OCI-LY3 (cell line): ENCODE results near the gene PDZD7.

Experiments used
- H2AFZ ChIP-seq: fragments of 200-600, 300-600 bp; shearing (Covaris generic); 2 replicates; pipeline ENCODE4 v1.6.0; 2014; ENCODE audit warnings: antibody characterized with exemption, low read depth, low read length
- H3K27ac ChIP-seq: fragments of 200-600, 300-600 bp; sonication (generic); 2 replicates; pipeline ENCODE4 v1.5.1; 2014; ENCODE audit warnings: mild to moderate bottlenecking, low read length, moderate library complexity, mixed read lengths
- H3K27me3 ChIP-seq: fragments of 200-600, 300-600 bp; sonication (generic); 2 replicates; pipeline ENCODE4 v1.6.1; 2014; ENCODE audit warnings: low read depth, low read length, mixed read lengths
- H3K36me3 ChIP-seq: fragments of 200-600, 300-600 bp; sonication (generic); replicated peaks from 2 replicates; pipeline ENCODE3; 2014; ENCODE audit warnings: low read depth, low read length, mixed read lengths
- H3K4me1 ChIP-seq: fragments of 300-600, 200-600 bp; sonication (generic); 2 replicates; pipeline ENCODE4 v1.6.1; 2014; ENCODE audit warnings: low read length, mixed read lengths
- H3K4me2 ChIP-seq: fragments of 200-600, 300-600 bp; sonication (generic); 2 replicates; pipeline ENCODE4 v1.6.1; 2014; ENCODE audit warnings: low read length, mixed read lengths
- H3K4me3 ChIP-seq: fragments of 300-600, 200-600 bp; sonication (generic); 2 replicates; pipeline ENCODE4 v1.5.1; 2014; ENCODE audit warnings: antibody characterized with exemption, mild to moderate bottlenecking, low read length, moderate library complexity
- H3K79me2 ChIP-seq: fragments of 300-600, 200-600 bp; shearing (Covaris generic); 2 replicates; pipeline ENCODE4 v1.6.1; 2014; ENCODE audit warnings: mild to moderate bottlenecking, low read length, mixed read lengths
- H3K9ac ChIP-seq: fragments of 300-600, 200-600 bp; shearing (Covaris generic); 2 replicates; pipeline ENCODE4 v1.6.0; 2014; ENCODE audit warnings: mild to moderate bottlenecking, low read length, moderate library complexity
- H3K9me3 ChIP-seq: fragments of 200-600, 300-600 bp; shearing (Covaris generic); 2 replicates; pipeline ENCODE4 v1.6.1; 2014; ENCODE audit warnings: low read length, mixed read lengths; ENCODE audit not compliant: insufficient read depth
- H4K20me1 ChIP-seq: fragments of 200-600, 300-600 bp; sonication (generic); 2 replicates; pipeline ENCODE4 v1.6.1; 2016; ENCODE audit warnings: low read length, mixed read lengths; ENCODE audit not compliant: insufficient read depth
- EZH2phosphoT487 ChIP-seq: fragments of 200-600 bp; shearing (Covaris generic); IDR thresholded peaks from 2 replicates; pipeline ENCODE4 v1.6.1; 2018; ENCODE audit warnings: antibody characterized with exemption, mixed run types, low read depth
- TF ChIP-seq, protein P1 (sequence below): fragments of 200-600, 300-600 bp; sonication (generic); IDR thresholded peaks from 2 replicates; pipeline ENCODE4 v1.5.1; 2014; ENCODE audit warnings: antibody characterized with exemption, low read length, low read depth

PDZD7 gene

DNA sequence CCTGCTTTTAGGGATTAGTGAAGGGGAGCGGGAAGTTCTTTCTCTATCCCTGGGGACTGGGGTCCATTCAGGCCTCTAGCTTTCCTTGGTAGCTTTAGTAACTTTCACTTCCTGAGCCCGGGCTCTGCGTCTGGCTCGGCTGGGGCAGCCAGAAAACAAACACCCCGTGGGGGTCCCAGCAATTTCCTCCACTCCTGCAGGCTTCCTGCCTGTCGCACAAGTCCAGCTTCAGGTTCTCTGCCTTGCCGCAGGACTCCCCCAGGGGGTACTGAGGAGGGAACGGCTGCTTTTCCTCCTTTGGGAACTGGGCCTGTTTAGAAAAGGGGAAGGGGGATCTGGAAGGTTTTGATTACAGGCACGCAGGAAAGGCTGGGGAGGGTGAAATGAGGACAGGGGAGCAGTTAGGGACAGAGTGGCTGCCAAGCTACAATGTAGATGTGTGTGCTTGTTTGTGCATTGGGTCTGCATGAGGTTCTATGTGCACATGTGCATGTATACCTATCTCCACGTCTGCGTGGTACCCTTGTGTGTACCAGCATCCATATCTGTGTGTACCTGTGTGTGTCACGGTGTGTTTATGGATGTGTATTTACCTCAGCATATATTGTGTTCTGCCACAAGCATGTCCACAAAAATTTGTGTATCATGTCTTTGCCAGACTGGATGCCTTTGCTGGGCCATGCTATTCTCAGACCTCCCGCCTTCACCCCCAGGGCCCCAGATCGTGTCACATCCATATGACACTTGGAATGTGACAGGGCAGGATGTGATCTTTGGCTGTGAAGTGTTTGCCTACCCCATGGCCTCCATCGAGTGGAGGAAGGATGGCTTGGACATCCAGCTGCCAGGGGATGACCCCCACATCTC lies 32.9 kb upstream of the PDZD7 start:
- peak overlapping the region; percentile 30 for H3K4me2 ChIP-seq
- no peaks in the 10 kb centered on the region for H3K9me3 ChIP-seq
- peaks cover 36% of the 10 kb centered on the region for H3K4me1 ChIP-seq
- H2AFZ ChIP-seq, result no peak overlapping the region
- H3K27me3 ChIP-seq, result no peaks in the 10 kb centered on the region; the same call in 1 of the 2 replicates
- TF ChIP-seq, protein P1, sequence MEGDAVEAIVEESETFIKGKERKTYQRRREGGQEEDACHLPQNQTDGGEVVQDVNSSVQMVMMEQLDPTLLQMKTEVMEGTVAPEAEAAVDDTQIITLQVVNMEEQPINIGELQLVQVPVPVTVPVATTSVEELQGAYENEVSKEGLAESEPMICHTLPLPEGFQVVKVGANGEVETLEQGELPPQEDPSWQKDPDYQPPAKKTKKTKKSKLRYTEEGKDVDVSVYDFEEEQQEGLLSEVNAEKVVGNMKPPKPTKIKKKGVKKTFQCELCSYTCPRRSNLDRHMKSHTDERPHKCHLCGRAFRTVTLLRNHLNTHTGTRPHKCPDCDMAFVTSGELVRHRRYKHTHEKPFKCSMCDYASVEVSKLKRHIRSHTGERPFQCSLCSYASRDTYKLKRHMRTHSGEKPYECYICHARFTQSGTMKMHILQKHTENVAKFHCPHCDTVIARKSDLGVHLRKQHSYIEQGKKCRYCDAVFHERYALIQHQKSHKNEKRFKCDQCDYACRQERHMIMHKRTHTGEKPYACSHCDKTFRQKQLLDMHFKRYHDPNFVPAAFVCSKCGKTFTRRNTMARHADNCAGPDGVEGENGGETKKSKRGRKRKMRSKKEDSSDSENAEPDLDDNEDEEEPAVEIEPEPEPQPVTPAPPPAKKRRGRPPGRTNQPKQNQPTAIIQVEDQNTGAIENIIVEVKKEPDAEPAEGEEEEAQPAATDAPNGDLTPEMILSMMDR, result no peak
- H3K27ac ChIP-seq, result no peak overlapping the region
- peaks cover 11% of the 10 kb centered on the region for H3K79me2 ChIP-seq
- no peaks in the 10 kb centered on the region; the same call in 1 of the 2 replicates for H4K20me1 ChIP-seq
- no peaks in the 10 kb centered on the region for H3K36me3 ChIP-seq
- H3K9ac ChIP-seq, result no peak overlapping the region
- peak overlapping the region; percentile 16; the same call in 1 of the 2 replicates for H3K4me3 ChIP-seq

DNA sequence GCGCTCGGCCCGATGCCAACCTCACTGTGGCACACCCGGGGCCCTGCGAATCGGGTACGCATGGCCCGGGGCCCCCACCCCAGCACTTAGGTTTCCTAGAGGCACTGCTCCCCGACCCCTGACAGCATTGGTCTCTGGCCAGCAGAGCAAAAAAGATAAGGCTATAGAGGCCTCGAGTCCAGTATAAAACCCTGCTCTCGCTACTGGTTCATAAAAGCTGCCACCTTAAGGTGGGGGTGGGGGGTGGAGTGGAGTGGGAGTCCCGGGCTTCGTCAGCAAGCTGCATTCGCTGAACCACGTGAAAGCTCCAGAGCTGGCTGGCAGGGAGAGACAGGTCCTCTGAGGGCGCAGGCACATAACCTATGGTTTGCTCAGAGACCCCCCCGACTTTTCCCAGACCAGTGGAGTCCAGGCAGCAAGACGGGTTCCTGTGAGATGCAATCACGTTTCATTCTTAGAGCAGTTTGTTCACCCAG lies 32.2 kb upstream of the PDZD7 start:
- no peak overlapping the region for H3K27ac ChIP-seq
- H3K9me3 ChIP-seq, result no peaks in the 10 kb centered on the region
- H3K27me3 ChIP-seq, result no peaks in the 10 kb centered on the region; the same call in 1 of the 2 replicates
- no peak overlapping the region for H2AFZ ChIP-seq
- no peaks in the 10 kb centered on the region; the same call in 1 of the 2 replicates for H4K20me1 ChIP-seq
- peak overlapping the region; percentile 30 for H3K4me2 ChIP-seq
- H3K9ac ChIP-seq, result no peak overlapping the region
- no peak for TF ChIP-seq EZH2phosphoT487
- TF ChIP-seq, protein P1, result no peak
- H3K4me1 ChIP-seq, result peaks cover 36% of the 10 kb centered on the region
- no peaks in the 10 kb centered on the region for H3K36me3 ChIP-seq
- no peak overlapping the region; the same call in 1 of the 2 replicates for H3K4me3 ChIP-seq
- peaks cover 11% of the 10 kb centered on the region for H3K79me2 ChIP-seq

DNA sequence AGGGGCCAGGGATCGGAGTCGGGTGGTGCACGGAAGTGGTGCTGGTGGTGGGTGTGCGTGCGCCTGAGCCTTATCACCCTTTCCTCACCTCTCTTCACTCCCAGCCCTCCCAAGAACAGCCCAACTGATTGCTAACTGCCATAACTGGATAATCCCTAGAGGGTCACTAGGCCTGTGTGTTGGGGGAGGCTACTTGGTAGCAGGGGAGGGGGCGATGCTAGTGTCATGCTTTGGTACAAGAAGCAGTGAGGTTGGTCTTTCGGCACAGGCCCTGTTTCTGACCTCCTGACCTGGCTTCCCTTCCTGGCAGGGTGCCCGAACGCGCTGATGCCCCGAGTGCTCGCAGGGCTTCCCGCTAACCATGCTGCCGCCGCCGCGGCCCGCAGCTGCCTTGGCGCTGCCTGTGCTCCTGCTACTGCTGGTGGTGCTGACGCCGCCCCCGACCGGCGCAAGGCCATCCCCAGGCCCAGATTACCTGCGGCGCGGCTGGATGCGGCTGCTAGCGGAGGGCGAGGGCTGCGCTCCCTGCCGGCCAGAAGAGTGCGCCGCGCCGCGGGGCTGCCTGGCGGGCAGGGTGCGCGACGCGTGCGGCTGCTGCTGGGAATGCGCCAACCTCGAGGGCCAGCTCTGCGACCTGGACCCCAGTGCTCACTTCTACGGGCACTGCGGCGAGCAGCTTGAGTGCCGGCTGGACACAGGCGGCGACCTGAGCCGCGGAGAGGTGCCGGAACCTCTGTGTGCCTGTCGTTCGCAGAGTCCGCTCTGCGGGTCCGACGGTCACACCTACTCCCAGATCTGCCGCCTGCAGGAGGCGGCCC lies 31.5 kb upstream of the PDZD7 start:
- Histone ChIP-seq H3K4me3 (peak overlapping the region; percentile 100), H2AFZ (no peak overlapping the region), H4K20me1 (no peaks in the 10 kb centered on the region; the same call in 1 of the 2 replicates), H3K36me3 (no peaks in the 10 kb centered on the region), H3K79me2 (peaks cover 11% of the 10 kb centered on the region), H3K9me3 (no peaks in the 10 kb centered on the region), H3K27me3 (no peaks in the 10 kb centered on the region; the same call in 1 of the 2 replicates), H3K27ac (no peak overlapping the region), H3K4me1 (peaks cover 36% of the 10 kb centered on the region), H3K4me2 (peak overlapping the region; percentile 91), H3K9ac (peak overlapping the region; percentile 99)
- TF ChIP-seq, protein P1, result no peak
